Measurements from ENCODE around the gene EMILIN3.

The EMILIN3 gene

DNA sequence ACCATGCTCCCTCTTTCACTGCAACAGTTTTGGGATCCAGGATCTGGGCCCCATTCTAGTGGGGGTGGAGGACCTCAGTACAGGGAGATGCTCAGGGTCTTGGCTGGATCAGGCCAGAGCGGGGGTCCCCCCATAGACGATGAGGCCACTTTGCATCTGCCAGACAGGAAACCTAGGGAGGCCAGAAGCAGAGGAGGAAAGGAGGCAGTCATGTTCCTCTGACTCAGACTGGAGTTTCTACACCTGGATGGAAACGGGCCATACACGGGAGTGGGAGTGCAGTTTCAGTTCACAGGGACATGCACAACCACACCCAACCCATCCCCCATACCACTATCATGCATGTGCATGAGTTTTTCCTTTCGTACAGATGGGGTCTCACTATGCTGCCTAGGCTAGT lies 3.6 kb upstream of the EMILIN3 start (continued):
- TF ChIP-seq, protein P1, sequence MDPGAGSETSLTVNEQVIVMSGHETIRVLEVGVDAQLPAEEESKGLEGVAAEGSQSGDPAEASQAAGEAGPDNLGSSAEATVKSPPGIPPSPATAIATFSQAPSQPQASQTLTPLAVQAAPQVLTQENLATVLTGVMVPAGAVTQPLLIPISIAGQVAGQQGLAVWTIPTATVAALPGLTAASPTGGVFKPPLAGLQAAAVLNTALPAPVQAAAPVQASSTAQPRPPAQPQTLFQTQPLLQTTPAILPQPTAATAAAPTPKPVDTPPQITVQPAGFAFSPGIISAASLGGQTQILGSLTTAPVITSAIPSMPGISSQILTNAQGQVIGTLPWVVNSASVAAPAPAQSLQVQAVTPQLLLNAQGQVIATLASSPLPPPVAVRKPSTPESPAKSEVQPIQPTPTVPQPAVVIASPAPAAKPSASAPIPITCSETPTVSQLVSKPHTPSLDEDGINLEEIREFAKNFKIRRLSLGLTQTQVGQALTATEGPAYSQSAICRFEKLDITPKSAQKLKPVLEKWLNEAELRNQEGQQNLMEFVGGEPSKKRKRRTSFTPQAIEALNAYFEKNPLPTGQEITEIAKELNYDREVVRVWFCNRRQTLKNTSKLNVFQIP (CRISPR knock-in tag; IDR thresholded peaks at IDR 0.05; ENCODE audit: borderline replicate concordance, low read depth) = no peak

DNA sequence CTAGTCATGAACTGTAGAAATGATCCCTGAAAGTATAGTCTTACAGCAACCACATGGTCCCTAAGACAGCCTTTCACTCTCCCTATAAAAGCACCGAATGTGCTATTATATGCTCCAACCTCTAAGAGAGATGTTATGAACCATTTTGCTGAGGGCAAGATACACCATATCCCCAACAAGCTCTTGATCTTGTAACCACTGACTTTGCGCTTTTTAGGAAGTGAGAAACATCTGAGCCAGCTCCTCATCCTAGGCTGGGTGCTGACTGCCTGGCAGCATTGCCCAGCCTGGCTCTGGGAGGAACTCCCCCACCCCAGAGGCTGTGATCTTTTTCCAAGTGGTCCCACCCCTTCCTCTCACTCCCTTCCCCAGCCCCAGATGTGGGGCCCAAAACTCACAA lies 3.1 kb upstream of the EMILIN3 start:
- ATAC-seq = no peak

DNA sequence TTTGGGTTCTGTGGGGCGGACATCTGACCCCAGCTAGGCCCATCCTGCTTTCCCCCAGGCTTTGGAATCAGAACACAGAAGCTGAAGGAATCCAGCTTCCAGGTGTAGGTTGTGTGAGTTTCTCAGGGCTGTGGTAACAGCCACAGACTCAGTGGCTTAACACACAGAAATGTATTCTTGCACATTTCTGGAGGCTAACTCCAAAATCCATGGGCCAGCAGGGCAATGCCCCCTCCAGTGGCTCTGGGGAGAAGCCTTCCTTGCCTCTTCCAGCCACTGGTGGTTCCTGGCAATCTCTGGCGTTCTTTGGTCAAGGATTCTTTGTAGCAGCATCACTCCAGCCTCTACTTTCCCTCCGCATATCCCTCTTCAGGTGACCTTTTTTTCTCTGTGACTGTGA lies 1.3 kb upstream of the EMILIN3 start:
- TF ChIP-seq ZNF70 (CRISPR knock-in tag; IDR thresholded peaks at IDR 0.05) (no peak), ZFP3 (CRISPR knock-in tag; IDR thresholded peaks at IDR 0.05) (no peak), TOX (CRISPR knock-in tag; IDR thresholded peaks at IDR 0.05; ENCODE audit: borderline replicate concordance) (no peak), BACH2 (CRISPR knock-in tag; IDR thresholded peaks at IDR 0.05; ENCODE audit: borderline replicate concordance) (no peak), ISL1 (CRISPR knock-in tag; IDR thresholded peaks at IDR 0.05) (no peak), ZFP30 (CRISPR knock-in tag; IDR thresholded peaks at IDR 0.05) (no peak), GLIS3 (CRISPR knock-in tag; IDR thresholded peaks at IDR 0.05) (no peak), TCF4 (CRISPR knock-in tag; IDR thresholded peaks at IDR 0.05; ENCODE audit: borderline replicate concordance) (no peak), CSDC2 (CRISPR knock-in tag; IDR thresholded peaks at IDR 0.05) (no peak), ESRRG (CRISPR knock-in tag; IDR thresholded peaks at IDR 0.05) (no peak), SNAI2 (CRISPR knock-in tag; IDR thresholded peaks at IDR 0.05) (no peak)
- TF ChIP-seq, protein P2, sequence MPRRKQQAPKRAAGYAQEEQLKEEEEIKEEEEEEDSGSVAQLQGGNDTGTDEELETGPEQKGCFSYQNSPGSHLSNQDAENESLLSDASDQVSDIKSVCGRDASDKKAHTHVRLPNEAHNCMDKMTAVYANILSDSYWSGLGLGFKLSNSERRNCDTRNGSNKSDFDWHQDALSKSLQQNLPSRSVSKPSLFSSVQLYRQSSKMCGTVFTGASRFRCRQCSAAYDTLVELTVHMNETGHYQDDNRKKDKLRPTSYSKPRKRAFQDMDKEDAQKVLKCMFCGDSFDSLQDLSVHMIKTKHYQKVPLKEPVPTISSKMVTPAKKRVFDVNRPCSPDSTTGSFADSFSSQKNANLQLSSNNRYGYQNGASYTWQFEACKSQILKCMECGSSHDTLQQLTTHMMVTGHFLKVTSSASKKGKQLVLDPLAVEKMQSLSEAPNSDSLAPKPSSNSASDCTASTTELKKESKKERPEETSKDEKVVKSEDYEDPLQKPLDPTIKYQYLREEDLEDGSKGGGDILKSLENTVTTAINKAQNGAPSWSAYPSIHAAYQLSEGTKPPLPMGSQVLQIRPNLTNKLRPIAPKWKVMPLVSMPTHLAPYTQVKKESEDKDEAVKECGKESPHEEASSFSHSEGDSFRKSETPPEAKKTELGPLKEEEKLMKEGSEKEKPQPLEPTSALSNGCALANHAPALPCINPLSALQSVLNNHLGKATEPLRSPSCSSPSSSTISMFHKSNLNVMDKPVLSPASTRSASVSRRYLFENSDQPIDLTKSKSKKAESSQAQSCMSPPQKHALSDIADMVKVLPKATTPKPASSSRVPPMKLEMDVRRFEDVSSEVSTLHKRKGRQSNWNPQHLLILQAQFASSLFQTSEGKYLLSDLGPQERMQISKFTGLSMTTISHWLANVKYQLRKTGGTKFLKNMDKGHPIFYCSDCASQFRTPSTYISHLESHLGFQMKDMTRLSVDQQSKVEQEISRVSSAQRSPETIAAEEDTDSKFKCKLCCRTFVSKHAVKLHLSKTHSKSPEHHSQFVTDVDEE (CRISPR knock-in tag; IDR thresholded peaks at IDR 0.05) = no peak
- TF ChIP-seq, protein P3, sequence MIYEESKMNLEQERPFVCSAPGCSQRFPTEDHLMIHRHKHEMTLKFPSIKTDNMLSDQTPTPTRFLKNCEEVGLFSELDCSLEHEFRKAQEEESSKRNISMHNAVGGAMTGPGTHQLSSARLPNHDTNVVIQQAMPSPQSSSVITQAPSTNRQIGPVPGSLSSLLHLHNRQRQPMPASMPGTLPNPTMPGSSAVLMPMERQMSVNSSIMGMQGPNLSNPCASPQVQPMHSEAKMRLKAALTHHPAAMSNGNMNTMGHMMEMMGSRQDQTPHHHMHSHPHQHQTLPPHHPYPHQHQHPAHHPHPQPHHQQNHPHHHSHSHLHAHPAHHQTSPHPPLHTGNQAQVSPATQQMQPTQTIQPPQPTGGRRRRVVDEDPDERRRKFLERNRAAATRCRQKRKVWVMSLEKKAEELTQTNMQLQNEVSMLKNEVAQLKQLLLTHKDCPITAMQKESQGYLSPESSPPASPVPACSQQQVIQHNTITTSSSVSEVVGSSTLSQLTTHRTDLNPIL (CRISPR knock-in tag; IDR thresholded peaks at IDR 0.05; ENCODE audit: low read depth) = no peak
- TF ChIP-seq, protein P4, sequence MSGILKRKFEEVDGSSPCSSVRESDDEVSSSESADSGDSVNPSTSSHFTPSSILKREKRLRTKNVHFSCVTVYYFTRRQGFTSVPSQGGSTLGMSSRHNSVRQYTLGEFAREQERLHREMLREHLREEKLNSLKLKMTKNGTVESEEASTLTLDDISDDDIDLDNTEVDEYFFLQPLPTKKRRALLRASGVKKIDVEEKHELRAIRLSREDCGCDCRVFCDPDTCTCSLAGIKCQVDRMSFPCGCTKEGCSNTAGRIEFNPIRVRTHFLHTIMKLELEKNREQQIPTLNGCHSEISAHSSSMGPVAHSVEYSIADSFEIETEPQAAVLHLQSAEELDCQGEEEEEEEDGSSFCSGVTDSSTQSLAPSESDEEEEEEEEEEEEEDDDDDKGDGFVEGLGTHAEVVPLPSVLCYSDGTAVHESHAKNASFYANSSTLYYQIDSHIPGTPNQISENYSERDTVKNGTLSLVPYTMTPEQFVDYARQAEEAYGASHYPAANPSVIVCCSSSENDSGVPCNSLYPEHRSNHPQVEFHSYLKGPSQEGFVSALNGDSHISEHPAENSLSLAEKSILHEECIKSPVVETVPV (CRISPR knock-in tag; IDR thresholded peaks at IDR 0.05) = no peak
- no peak for ATAC-seq

More for the DNA sequence above, 3.1 kb upstream of the EMILIN3 start:
- TF ChIP-seq RARB (CRISPR knock-in tag; IDR thresholded peaks at IDR 0.05) (no peak), TOX (CRISPR knock-in tag; IDR thresholded peaks at IDR 0.05; ENCODE audit: borderline replicate concordance) (no peak), ARNTL (CRISPR knock-in tag; IDR thresholded peaks at IDR 0.05; ENCODE audit: borderline replicate concordance, low read depth) (no peak), CSDC2 (CRISPR knock-in tag; IDR thresholded peaks at IDR 0.05) (no peak), OSR1 (CRISPR knock-in tag; IDR thresholded peaks at IDR 0.05) (no peak), ZNF70 (CRISPR knock-in tag; IDR thresholded peaks at IDR 0.05) (no peak), GLIS3 (CRISPR knock-in tag; IDR thresholded peaks at IDR 0.05) (no peak), SNAI2 (CRISPR knock-in tag; IDR thresholded peaks at IDR 0.05) (no peak), PPARA (CRISPR knock-in tag; IDR thresholded peaks at IDR 0.05; ENCODE audit: borderline replicate concordance) (no peak), TCF4 (CRISPR knock-in tag; IDR thresholded peaks at IDR 0.05; ENCODE audit: borderline replicate concordance) (no peak), ISL1 (CRISPR knock-in tag; IDR thresholded peaks at IDR 0.05) (no peak), ZNF565 (CRISPR knock-in tag; conservative IDR thresholded peaks at IDR 0.05; ENCODE audit: low read depth) (no peak)
- TF ChIP-seq, protein P5, sequence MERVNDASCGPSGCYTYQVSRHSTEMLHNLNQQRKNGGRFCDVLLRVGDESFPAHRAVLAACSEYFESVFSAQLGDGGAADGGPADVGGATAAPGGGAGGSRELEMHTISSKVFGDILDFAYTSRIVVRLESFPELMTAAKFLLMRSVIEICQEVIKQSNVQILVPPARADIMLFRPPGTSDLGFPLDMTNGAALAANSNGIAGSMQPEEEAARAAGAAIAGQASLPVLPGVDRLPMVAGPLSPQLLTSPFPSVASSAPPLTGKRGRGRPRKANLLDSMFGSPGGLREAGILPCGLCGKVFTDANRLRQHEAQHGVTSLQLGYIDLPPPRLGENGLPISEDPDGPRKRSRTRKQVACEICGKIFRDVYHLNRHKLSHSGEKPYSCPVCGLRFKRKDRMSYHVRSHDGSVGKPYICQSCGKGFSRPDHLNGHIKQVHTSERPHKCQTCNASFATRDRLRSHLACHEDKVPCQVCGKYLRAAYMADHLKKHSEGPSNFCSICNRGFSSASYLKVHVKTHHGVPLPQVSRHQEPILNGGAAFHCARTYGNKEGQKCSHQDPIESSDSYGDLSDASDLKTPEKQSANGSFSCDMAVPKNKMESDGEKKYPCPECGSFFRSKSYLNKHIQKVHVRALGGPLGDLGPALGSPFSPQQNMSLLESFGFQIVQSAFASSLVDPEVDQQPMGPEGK (CRISPR knock-in tag; IDR thresholded peaks at IDR 0.05; ENCODE audit: borderline replicate concordance) = no peak
- TF ChIP-seq, protein P3 (CRISPR knock-in tag; IDR thresholded peaks at IDR 0.05; ENCODE audit: low read depth) = no peak
- TF ChIP-seq, protein P1 (CRISPR knock-in tag; IDR thresholded peaks at IDR 0.05; ENCODE audit: borderline replicate concordance, low read depth) = no peak
